NCI-H128 (cell line): Measurements from ENCODE around the gene MAFB.

Experiments used
- DNase-seq: peaks from one replicate; lab custom pipeline; 2025; ENCODE audit not compliant: unreplicated experiment; lab: John Stamatoyannopoulos, UW

Gene MAFB

DNA sequence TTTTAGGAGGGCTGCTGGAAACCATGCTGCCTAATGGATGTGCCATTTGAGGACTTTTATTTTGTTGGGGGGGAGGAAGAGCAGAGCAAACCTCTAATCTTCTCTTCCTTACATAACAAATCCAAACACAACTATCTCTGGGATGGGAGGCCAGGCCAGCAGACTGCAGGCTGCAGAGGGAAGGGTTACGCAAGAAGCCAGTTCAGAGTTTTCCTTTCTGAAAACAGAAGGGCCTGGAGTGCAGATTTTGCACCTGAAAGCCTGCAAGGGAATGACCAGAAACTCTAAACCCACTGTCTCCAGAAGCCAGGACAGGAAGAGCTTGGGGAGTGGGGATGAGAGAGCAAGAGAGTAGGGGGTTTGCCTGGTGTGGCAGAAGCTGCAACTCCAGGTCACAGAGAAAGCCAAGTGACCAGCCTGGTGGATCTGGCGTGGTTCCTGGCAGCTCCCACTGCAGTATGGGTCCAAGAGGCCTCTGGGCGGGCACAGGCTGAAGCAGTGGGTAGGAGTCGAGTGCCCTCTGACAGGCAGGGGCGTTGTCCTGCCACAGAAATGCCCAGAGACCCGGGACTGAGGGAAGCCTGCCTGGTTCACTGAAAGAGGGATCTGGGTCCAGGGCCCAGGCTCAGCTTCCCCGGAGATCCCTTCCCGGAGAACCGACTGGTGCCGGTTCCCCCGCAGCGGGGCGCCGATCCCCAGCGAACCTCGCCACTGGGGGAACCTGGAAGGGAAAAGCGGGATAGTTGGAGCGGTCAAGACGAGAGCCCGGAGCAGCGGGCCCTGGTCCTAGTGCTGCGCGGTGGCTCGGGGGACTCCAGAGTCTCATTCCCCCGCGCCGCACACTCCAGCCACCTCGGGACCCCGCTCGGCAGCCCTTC is 6.7 kb downstream of the MAFB start:
- DNase-seq = no peak

- no peak for DNase-seq
Measured at GRCh38 chr20:40681684-40682083, 7.4 kb downstream of the MAFB start.

- DNase-seq = no peak
Measured at GRCh38 chr20:40681165-40681564, 7.9 kb downstream of the MAFB start.

DNA sequence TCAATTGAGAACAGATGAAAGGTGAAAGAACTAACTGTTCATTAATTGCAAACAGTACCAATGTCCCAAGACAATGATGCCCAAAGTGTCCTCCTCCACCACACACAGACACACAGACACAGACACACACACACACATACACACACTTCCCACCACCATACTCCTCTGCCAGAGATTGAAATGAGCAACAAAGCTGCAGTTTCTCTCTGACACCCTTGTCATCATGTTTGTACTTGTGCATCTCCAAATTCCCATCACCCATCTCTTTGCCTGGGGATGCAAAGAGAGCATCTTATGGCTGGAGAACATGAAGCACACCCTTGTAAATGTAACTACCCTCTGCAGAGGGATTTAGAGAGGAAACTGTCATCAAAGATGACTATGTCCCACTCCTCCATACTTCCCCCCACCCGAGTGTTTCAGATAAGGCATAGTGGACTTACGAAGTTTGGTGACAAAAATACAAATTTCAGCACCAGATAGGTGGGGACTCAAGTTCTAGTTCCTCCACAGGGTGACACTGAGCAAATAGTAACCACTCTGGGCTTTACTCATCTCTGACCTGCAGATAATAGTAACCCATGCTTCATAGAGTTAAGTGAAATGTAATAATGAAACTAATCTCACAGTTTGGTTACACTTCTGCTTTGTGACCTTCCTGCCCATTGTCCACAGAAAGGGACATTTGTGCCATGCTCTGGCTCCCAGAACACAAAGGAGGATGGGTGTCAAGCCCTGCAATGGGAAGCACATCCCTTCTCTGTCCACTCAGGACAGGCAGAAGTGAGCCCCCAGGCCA is 8.7 kb downstream of the MAFB start:
- DNase-seq = no peak

GRCh38 chr20:40679184-40679583 is 9.9 kb downstream of the MAFB start:
- DNase-seq = peak; percentile 19

DNA sequence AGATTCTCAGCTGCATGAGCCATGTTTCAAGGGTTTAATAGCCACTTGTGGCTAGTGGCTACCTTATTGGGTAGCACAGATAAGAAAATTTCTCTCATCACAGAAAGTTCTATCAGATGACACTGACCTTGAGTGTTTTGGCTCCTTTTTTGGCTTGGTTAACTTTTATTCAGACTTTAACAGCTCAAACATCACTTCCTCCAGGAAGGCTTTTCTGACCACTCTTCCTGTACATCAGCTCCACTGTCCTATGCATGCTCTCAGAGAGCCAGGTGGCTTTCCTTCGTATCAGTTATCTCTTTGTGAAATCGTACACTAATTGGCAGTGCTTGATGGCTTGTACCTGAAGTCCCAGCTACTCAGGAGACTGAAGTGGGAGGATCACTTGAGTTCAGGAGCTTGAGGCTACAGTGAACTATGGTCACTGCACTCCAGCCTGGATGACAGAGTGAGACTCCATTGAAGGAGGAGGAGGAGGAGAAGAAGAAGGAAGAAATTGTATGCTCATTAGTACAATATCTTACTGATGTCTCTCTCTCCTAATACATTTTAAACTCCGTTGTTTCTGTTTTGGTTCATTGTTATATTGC is 10.7 kb downstream of the MAFB start:
- DNase-seq = no peak

DNA sequence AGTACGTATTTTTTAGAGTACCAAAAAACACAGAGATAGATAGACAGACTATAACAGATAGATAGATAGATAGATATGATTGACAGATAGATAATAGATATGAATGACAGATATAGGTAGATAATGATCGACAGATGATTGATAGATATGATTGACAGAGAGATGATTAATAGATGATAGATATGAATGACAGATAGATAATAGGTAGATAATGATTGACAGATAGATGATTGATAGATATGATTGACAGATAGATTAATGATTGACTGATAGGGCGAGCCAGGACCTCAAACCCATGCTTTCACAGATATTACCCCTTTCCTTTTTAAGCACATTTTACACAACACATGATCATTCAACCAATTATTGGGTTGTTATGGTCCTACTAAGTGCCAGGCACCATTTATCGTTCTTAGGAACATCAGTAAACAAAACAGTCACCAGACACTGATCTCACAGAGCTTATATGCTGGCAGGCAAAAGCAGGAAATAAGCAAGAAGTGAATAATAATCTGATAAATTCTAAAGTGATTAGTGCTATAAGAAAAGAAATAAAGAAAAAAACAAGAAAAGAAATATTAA is 11.6 kb downstream of the MAFB start:
- no peak for DNase-seq

DNA sequence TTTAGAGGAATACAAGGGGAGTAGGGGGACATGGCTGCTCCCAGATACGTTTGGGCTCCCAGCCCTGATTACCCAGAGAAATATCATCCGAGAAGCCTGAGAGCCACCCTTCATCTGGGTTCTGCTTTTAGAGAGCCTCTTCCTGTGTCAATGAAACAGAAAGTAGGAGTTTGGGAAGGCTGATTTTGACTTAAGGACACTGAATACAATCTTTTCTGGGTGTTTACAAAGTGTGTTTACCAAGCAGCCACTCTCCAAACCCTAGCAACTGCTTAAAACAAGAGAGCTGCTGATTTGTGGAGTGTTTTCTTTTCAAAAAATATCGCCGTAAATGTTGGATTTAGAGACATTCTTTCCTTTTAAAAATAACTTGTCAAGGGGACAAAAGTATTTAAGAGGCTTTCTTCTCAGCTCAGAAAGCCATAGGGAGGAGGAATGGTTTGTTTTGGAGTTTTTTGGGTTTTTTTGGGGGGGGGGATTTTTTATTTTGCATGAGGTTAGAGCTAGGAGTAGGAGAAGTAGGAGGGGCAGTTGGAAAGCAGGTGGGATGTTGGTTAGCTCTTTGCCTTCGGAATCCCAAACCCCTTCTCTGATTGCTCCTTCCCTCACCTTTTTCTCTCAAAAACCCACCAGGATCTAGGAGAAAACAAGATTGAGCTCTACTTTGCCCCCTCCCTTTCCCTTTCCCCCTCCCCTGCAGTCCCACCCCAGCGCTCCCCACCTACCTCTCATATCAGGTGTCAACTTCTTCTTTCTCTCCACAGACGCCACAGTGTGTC is 12.4 kb downstream of the MAFB start:
- no peak for DNase-seq

- no peak for DNase-seq
Measured at GRCh38 chr20:40675599-40676221, 13.3 kb downstream of the MAFB start.

DNA sequence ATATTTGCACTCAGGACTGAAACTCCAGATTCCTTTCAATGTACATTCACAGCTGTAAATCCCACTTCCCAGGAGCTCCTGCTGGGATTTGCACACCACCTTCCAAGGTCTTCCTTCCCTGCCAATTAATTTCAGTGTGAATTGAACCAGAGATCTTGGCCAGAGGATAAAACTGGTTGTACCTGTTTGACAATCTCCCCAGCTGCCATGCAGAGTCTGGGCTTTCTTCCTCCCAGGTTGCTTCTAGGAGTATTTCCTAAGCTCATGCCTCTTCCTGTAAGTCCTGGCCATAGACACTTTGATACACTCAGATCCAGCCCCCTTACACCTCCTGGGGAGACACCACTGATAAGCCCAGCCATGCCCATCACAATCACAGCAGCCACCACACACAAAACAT is 15.6 kb downstream of the MAFB start:
- no peak for DNase-seq

GRCh38 chr20:40672095-40672494 is 16.9 kb downstream of the MAFB start:
- DNase-seq = no peak

GRCh38 chr20:40670253-40670652 is 18.8 kb downstream of the MAFB start:
- no peak for DNase-seq

DNA sequence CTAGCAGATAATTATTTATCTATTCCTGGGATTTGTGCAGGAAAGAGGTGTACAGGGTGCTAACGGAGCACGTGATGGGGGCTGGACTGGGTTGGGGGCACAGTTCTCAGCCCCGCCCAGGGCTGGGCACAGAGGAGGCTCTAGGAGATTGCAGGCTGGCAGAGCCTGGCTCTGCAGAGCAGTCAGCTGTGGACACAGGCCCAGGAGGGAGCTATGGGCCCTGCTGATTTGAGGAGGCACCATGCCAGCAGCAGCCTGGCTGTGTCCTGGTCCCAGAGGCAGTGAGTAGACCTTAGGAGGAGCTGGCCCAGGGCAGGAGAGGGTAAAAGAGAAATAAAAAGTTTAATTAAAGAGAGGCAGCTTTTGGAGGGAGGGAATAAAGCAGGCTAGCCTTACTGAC is 19.3 kb downstream of the MAFB start:
- no peak for DNase-seq

GRCh38 chr20:40668449-40669228 is 20.4 kb downstream of the MAFB start:
- no peak for DNase-seq

GRCh38 chr20:40667503-40667902 is 21.5 kb downstream of the MAFB start:
- DNase-seq = no peak

DNA sequence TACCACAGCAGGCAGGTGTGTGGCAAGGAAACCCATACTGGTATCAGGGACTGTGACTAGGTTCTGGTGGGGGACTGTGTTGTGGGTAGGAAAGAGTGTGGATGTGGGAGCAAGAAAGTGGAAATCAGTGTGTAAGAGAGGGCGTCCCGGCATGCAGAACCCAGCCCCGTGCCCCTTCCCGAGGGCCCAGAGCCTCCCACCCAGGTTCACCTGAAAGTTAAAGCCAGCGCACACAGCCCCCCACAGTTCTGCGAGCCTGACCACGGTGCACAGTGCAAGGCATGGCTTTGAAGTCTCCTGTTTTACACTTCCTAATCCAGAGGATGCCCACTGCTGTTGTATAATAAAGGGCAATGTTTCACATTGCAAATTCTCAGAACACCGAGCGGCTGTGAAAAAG is 22.7 kb downstream of the MAFB start:
- no peak for DNase-seq

GRCh38 chr20:40664891-40665290 is 24.1 kb downstream of the MAFB start:
- no peak for DNase-seq

- DNase-seq = no peak
Measured at GRCh38 chr20:40663991-40664880, 24.8 kb downstream of the MAFB start.
